Measurements from ENCODE around the gene DONSON. TPM values are rescaled to one million over a fixed set of nuclear protein-coding genes. Genes with fewer than 3 reads are reported as not detected.
A peak's percentile ranks its signal among the peaks of the same experiment; 100 is the strongest.

The DONSON gene
- total RNA-seq, 1 donor from 2014 or later: 19.0 TPM

GRCh38 chr21:33587792-33588484 is 546 bp downstream of the DONSON start:
- peaks cover 6% of the 10 kb centered on the region for H3K36me3 Mint-ChIP-seq (ENCODE audit: unreplicated experiment)
- H3K9me3 Mint-ChIP-seq (ENCODE audit: unreplicated experiment): no peaks in the 10 kb centered on the region
- DNase-seq (ENCODE audit: extremely low spot score, unreplicated experiment): peak; percentile 87
- peaks cover 29% of the 10 kb centered on the region for H3K4me1 Mint-ChIP-seq (ENCODE audit: unreplicated experiment)
- peak overlapping the region; percentile 87 for H3K27ac Mint-ChIP-seq (ENCODE audit: unreplicated experiment)
- TF ChIP-seq CTCF (IDR thresholded peaks at IDR 0.05): no peak
- H3K4me3 Mint-ChIP-seq (ENCODE audit: unreplicated experiment): peak overlapping the region; percentile 92
- H3K27me3 Mint-ChIP-seq (ENCODE audit: unreplicated experiment): no peaks in the 10 kb centered on the region

GRCh38 chr21:33586927-33587326 is 1.6 kb downstream of the DONSON start:
- DNase-seq (ENCODE audit: extremely low spot score, unreplicated experiment): no peak
- no peaks in the 10 kb centered on the region for H3K27me3 Mint-ChIP-seq (ENCODE audit: unreplicated experiment)
- H3K36me3 Mint-ChIP-seq (ENCODE audit: unreplicated experiment): peaks cover 2% of the 10 kb centered on the region
- peaks cover 29% of the 10 kb centered on the region for H3K4me1 Mint-ChIP-seq (ENCODE audit: unreplicated experiment)
- no peak overlapping the region for H3K27ac Mint-ChIP-seq (ENCODE audit: unreplicated experiment)
- no peak for TF ChIP-seq CTCF (IDR thresholded peaks at IDR 0.05)
- H3K4me3 Mint-ChIP-seq (ENCODE audit: unreplicated experiment): peak overlapping the region; percentile 45
- H3K9me3 Mint-ChIP-seq (ENCODE audit: unreplicated experiment): no peaks in the 10 kb centered on the region

GRCh38 chr21:33584455-33584854 is 4.0 kb downstream of the DONSON start:
- Mint-ChIP-seq H3K27me3 (ENCODE audit: unreplicated experiment) (no peaks in the 10 kb centered on the region), H3K4me3 (ENCODE audit: unreplicated experiment) (no peak overlapping the region), H3K36me3 (ENCODE audit: unreplicated experiment) (peaks cover 4% of the 10 kb centered on the region), H3K9me3 (ENCODE audit: unreplicated experiment) (no peaks in the 10 kb centered on the region), H3K27ac (ENCODE audit: unreplicated experiment) (no peak overlapping the region), H3K4me1 (ENCODE audit: unreplicated experiment) (peaks cover 22% of the 10 kb centered on the region)
- TF ChIP-seq CTCF (IDR thresholded peaks at IDR 0.05): no peak
- no peak for DNase-seq (ENCODE audit: extremely low spot score, unreplicated experiment)

GRCh38 chr21:33578959-33579542 is 9.4 kb downstream of the DONSON start:
- peak overlapping the region; percentile 9 for H3K27ac Mint-ChIP-seq (ENCODE audit: unreplicated experiment)

More at GRCh38 chr21:33578959-33579542, 9.4 kb downstream of the DONSON start:
- Mint-ChIP-seq H3K4me3 (ENCODE audit: unreplicated experiment) (no peak overlapping the region), H3K27me3 (ENCODE audit: unreplicated experiment) (no peaks in the 10 kb centered on the region), H3K4me1 (ENCODE audit: unreplicated experiment) (no peaks in the 10 kb centered on the region), H3K9me3 (ENCODE audit: unreplicated experiment) (no peaks in the 10 kb centered on the region), H3K36me3 (ENCODE audit: unreplicated experiment) (peaks cover 23% of the 10 kb centered on the region)
- TF ChIP-seq CTCF (IDR thresholded peaks at IDR 0.05): no peak
- no peak for DNase-seq (ENCODE audit: extremely low spot score, unreplicated experiment)

All from osteocyte (in vitro differentiated cells).